Measurements from ENCODE around the gene ASPSCR1.

- TF ChIP-seq POLR2A (IDR thresholded peaks at IDR 0.05; ENCODE audit: low read depth, low read length) (no peak), POLR2AphosphoS5 (IDR thresholded peaks at IDR 0.05; ENCODE audit: low read depth, low read length) (no peak)
Measured at GRCh38 chr17:82058855-82059249, 81.4 kb downstream of the ASPSCR1 start.

All from GM12891 (cell line).